WI38 (cell line): ENCODE data around the gene SNX32.

ENCODE experiments used
- H3K4me3 ChIP-seq: 2 replicates; pipeline ENCODE4 v1.5.1; 2011; ENCODE audit warnings: low read depth, mild to moderate bottlenecking, control low read depth, low read length
- TF ChIP-seq, protein P1 (sequence below): IDR thresholded peaks from 2 replicates; pipeline ENCODE4 v1.5.1; 2012; ENCODE audit warnings: low read depth, mild to moderate bottlenecking, control low read depth, low read length

SNX32 gene

GRCh38 chr11:65873318-65874156 lies 39.8 kb downstream of the SNX32 start:
- TF ChIP-seq, protein P1, sequence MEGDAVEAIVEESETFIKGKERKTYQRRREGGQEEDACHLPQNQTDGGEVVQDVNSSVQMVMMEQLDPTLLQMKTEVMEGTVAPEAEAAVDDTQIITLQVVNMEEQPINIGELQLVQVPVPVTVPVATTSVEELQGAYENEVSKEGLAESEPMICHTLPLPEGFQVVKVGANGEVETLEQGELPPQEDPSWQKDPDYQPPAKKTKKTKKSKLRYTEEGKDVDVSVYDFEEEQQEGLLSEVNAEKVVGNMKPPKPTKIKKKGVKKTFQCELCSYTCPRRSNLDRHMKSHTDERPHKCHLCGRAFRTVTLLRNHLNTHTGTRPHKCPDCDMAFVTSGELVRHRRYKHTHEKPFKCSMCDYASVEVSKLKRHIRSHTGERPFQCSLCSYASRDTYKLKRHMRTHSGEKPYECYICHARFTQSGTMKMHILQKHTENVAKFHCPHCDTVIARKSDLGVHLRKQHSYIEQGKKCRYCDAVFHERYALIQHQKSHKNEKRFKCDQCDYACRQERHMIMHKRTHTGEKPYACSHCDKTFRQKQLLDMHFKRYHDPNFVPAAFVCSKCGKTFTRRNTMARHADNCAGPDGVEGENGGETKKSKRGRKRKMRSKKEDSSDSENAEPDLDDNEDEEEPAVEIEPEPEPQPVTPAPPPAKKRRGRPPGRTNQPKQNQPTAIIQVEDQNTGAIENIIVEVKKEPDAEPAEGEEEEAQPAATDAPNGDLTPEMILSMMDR = no peak
- H3K4me3 ChIP-seq = peak overlapping the region; percentile 78

DNA sequence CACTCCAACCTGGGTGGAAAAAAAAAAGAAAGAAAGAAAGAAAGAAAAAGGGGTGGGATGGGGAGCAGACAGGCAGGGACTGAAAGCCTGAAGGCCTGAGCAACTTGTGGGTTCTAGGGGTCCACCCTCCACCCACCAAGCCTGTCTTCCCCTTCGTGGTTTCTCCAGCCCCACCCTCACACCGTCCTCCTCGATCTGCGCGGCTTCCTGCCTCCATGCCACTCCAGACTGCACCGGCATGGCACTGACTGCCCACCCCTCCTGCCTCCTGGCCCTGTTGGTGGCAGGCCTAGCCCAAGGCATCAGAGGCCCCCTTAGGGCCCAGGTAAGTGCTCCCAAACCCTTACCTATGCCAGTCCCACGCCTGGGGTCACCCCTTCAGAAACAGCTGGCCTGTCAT lies 45.9 kb downstream of the SNX32 start, which contains the start of gene CTSW:
Gene CTSW, plus strand, starts transcription at position 221 of the 400 bp plus-strand sequence. Its CDS starts 18 bp downstream, at position 239.
- no peak within 1 kb of the TSS for H3K4me3 ChIP-seq
- TF ChIP-seq, protein P1 = no peak

DNA sequence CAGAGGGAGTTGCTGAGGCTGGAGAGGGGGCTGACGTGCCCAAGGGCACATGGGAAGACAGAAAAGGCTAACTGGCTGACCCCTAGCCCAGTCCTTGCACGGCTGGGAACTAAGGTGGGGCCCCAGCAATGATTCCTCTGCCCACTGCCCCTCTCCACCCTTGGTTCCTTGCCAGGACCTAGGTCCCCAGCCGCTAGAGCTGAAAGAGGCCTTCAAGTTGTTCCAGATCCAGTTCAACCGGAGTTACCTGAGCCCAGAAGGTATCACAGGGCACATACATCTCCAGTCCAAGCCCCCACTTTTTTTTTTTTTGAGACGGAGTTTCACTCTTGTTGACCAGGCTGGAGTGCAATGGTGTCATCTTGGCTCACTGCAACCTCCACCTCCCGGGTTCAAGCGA lies 46.3 kb downstream of the SNX32 start:
- no peak overlapping the region for H3K4me3 ChIP-seq
- TF ChIP-seq, protein P1 = no peak

DNA sequence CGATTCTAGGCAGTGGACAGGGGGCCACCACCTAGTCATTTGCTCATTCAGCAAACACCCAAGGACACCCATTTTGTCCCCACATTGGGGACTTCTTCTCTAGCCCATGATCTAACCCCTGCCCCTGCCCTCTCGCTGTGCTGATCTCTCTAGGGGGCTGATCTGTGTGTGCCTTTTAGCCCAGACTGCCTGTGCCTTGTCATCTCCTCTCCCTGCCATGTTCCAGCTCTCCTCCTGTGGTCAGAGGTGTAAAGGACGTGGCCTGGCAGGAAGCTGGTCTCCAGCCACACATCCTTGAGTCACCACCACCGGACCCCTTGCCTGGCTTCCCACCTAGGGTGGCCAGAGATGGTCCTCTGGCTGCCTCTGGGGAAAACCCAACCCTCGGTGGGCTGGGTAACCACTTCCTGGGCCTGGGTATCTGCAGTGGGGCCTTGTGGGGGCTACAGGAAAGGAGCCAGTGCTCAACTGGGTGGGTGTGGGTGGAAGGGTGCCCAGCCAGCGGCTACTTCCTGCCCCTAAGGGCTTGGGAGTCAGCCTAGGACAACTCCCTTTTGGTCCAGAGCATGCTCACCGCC lies 47.2 kb downstream of the SNX32 start:
- TF ChIP-seq, protein P1 = no peak
- H3K4me3 ChIP-seq = no peak overlapping the region

DNA sequence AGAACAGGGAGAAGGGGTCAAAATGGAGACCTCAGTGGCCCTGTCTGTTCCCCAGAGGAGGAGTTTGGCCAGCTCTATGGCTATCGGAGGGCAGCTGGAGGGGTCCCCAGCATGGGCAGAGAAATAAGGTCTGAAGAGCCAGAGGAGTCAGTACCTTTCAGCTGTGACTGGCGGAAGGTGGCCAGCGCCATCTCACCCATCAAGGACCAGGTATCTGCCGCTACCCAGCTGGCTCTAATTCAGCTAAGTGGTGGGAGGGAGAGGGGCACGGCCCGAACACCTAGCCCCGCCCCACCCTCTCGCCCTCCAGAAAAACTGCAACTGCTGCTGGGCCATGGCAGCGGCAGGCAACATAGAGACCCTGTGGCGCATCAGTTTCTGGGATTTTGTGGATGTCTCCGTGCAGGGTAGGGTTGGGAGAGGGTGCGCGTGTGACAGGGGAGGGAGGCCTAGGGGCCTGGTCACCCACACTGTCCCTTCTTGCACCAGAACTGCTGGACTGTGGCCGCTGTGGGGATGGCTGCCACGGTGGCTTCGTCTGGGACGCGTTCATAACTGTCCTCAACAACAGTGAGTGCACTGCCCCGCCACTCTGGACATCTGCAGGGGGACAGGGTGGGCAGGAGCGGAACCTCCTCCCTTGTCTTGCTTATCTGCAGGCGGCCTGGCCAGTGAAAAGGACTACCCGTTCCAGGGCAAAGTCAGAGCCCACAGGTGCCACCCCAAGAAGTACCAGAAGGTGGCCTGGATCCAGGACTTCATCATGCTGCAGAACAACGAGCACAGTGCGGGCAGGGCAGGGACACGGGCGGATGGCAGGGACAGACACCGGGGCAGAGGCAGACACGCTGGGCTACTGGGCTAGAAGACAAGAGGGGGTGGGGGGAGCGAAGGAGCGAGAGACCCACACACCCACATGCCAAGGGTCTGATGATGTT lies 48.6 kb downstream of the SNX32 start:
- H3K4me3 ChIP-seq = no peak overlapping the region
- TF ChIP-seq, protein P1 = no peak

DNA sequence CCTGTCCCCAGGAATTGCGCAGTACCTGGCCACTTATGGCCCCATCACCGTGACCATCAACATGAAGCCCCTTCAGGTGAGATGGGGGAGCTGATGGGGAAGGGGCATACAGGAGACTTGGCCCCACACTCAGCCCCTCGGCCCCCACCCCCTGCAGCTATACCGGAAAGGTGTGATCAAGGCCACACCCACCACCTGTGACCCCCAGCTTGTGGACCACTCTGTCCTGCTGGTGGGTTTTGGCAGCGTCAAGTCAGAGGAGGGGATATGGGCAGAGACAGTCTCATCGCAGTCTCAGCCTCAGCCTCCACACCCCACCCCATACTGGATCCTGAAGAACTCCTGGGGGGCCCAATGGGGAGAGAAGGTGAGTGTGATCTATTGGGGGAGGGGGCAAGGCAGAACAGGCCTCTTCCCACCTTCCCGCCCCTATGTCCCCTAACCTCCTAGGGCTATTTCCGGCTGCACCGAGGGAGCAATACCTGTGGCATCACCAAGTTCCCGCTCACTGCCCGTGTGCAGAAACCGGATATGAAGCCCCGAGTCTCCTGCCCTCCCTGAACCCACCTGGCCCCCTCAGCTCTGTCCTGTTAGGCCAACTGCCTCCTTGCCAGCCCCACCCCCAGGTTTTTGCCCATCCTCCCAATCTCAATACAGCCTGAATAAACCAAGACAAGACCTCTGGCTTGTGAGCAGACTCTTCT lies 49.4 kb downstream of the SNX32 start:
- H3K4me3 ChIP-seq = no peak overlapping the region
- TF ChIP-seq, protein P1 = no peak
